ENCODE measurements around the gene CD24.
"Not testable (repeated sequence)": the region's sequence is repeated elsewhere in the genome, so short reads cannot be mapped to it uniquely, and the experiment has no call there.

The CD24 gene

GRCh38 chr6:106974336-106974998 is at the start of gene CD24:
TSS of gene CD24 (minus strand) at chr6:106974729. CDS start at chr6:106974646, 83 bp downstream.
- in situ Hi-C loops (cut with MboI; ENCODE audit: low pct_unique_long_range_greater_than_20kb, low sequenced_read_pairs, unreplicated experiment), result no loop called here
- peak; percentile 61 for DNase-seq (ENCODE audit: low spot score)
- no peak for TF ChIP-seq CTCF (IDR thresholded peaks at IDR 0.05; ENCODE audit: extremely low read depth, insufficient read depth, missing control alignments)

- no peak for TF ChIP-seq CTCF (IDR thresholded peaks at IDR 0.05; ENCODE audit: extremely low read depth, insufficient read depth, missing control alignments)
- DNase-seq (ENCODE audit: low spot score), result no peak
- in situ Hi-C loops (cut with MboI; ENCODE audit: low pct_unique_long_range_greater_than_20kb, low sequenced_read_pairs, unreplicated experiment), result no loop called here
These were observed 47.1 kb upstream of the CD24 start for GRCh38 chr6:107021446-107022185.

DNA sequence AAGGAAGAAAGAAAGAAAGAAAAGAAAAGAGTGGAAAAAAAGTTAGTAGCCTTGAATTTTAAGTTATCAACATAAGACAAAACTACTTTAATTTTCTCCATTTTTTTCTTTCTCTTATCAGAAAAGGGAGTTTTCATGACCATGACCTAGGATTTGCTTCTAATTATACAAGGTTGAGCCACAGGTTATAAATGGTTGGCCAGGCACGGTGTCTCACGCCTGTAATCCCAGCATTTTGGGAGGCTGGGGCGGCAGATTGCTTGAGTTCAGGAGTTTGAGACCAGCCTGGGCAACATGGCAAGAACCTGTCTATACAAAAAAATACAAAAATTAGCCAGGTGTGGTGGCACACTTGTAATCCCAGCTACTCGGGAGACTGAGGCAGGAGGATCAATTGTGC is 45.7 kb upstream of the CD24 start:
- no peak for DNase-seq (ENCODE audit: low spot score)
- in situ Hi-C loops (cut with MboI; ENCODE audit: low pct_unique_long_range_greater_than_20kb, low sequenced_read_pairs, unreplicated experiment), result no loop called here
- no peak for TF ChIP-seq CTCF (IDR thresholded peaks at IDR 0.05; ENCODE audit: extremely low read depth, insufficient read depth, missing control alignments)

DNA sequence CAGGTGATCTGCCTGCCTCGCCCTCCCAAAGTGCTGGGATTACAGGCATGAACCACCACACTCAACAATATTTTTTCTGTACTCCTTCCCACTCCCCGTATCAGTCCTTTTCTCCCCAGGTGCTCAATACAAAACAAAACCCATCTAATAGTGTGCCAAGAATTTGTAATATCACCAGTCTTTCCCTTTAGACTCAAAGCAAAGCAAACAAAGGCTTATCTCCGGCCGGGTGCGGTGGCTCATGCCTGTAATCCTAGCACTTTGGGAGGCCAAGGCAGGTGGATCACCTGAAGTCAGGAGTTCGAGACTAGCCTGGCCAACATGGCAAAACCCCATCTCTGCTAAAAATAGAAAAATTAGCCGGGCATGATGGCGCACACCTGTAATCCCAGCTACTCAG is 45.1 kb upstream of the CD24 start:
- in situ Hi-C loops (cut with MboI; ENCODE audit: low pct_unique_long_range_greater_than_20kb, low sequenced_read_pairs, unreplicated experiment); DNase-seq (ENCODE audit: low spot score): not testable (repeated sequence)

- DNase-seq (ENCODE audit: low spot score), result no peak
- in situ Hi-C loops (cut with MboI; ENCODE audit: low pct_unique_long_range_greater_than_20kb, low sequenced_read_pairs, unreplicated experiment), result no loop called here
- TF ChIP-seq CTCF (IDR thresholded peaks at IDR 0.05; ENCODE audit: extremely low read depth, insufficient read depth, missing control alignments), result no peak
These were observed 44.5 kb upstream of the CD24 start for GRCh38 chr6:107019047-107019446.

DNA sequence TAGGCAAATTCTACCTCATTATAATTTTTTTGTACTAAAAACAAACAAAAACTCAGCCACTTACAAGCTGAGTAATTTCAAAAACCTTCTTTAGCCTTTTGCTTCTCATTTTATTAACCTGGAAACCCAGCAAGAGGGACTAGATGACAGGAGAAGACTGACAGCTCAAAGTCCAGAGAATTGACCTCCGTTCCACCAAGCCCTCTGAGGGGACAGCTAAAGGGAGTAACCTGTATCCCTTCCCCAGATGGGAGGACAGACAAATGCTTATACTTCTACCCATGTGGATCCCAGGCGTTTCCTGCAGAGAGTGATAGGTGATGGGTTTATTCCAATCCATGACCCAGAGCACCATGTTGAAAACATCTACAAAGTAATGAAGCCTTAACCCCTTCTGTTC is 35.0 kb upstream of the CD24 start:
- DNase-seq (ENCODE audit: low spot score), result no peak
- TF ChIP-seq CTCF (IDR thresholded peaks at IDR 0.05; ENCODE audit: extremely low read depth, insufficient read depth, missing control alignments), result no peak

More for the DNA sequence above, 35.0 kb upstream of the CD24 start:
- in situ Hi-C loops (cut with MboI; ENCODE audit: low pct_unique_long_range_greater_than_20kb, low sequenced_read_pairs, unreplicated experiment), result no loop called here
